Posterior cingulate gyrus (tissue), 11 donors: ENCODE measurements around the gene TMCC2.
"Not testable (repeated sequence)": the region's sequence is repeated elsewhere in the genome, so short reads cannot be mapped to it uniquely, and the experiment has no call there.

Source experiments
- DNase-seq, 10 donors: peaks; one replicate each; pipeline versions ENCODE4 v3.0.0 to v3.0.0-alpha.2; 2020 to 2021; ENCODE audit warnings: mixed read lengths in 3 of 10
- intact Hi-C: fragments of 100-400 bp; cut with DNase I; formaldehyde crosslinking; loops from one replicate; pipeline ENCODE4 v1.15.1; 2023

Gene TMCC2

GRCh38 chr1:205271745-205272144, 44.0 kb downstream of the TMCC2 start:
- intact Hi-C loops: loop anchor here (10.0 kb wide), 1 partner anchor 213 kb away; no protein-coding TSS in a partner anchor
- DNase-seq: no peak

GRCh38 chr1:205272536-205272935, 44.8 kb downstream of the TMCC2 start:
- intact Hi-C loops: loop anchor here (10.0 kb wide), 1 partner anchor 212 kb away; no protein-coding TSS in a partner anchor
- DNase-seq: no peak

- intact Hi-C loops: loop anchor here (1.0 to 10.0 kb wide), 2 partner anchors 52 to 211 kb away; no protein-coding TSS in a partner anchor
- DNase-seq: peak; percentile 80 to 98 (median 91)
Observed at GRCh38 chr1:205273551-205273982, 45.8 kb downstream of the TMCC2 start.

- no peak for DNase-seq
- intact Hi-C loops: loop anchor here (10.0 kb wide), 1 partner anchor 211 kb away; no protein-coding TSS in a partner anchor
Observed at GRCh38 chr1:205274041-205274691, 46.4 kb downstream of the TMCC2 start.

GRCh38 chr1:205275133-205275532, 47.4 kb downstream of the TMCC2 start:
- intact Hi-C loops: loop anchor here (10.0 kb wide), 1 partner anchor 210 kb away; no protein-coding TSS in a partner anchor
- DNase-seq: no peak

- intact Hi-C loops: loop anchor here (10.0 kb wide), 1 partner anchor 209 kb away; no protein-coding TSS in a partner anchor
- DNase-seq: peak in 7 of 10 donors; percentile 31 to 93 (median 66)
Observed at GRCh38 chr1:205275916-205276688, 48.4 kb downstream of the TMCC2 start.

- intact Hi-C loops: loop anchor here (10.0 kb wide), 1 partner anchor 208 kb away; no protein-coding TSS in a partner anchor
- DNase-seq: no peak
Observed at GRCh38 chr1:205276689-205277065, 48.9 kb downstream of the TMCC2 start.

- intact Hi-C loops: loop anchor here (10.0 kb wide), 1 partner anchor 205 kb away; no protein-coding TSS in a partner anchor
- no peak for DNase-seq
Observed at GRCh38 chr1:205279986-205280385, 52.2 kb downstream of the TMCC2 start.

GRCh38 chr1:205280666-205281395, 53.1 kb downstream of the TMCC2 start:
- intact Hi-C loops, DNase-seq: not testable (repeated sequence)

GRCh38 chr1:205283270-205284147, 55.8 kb downstream of the TMCC2 start:
- intact Hi-C loops: no loop called here
- no peak for DNase-seq

- intact Hi-C loops: no loop called here
- DNase-seq: peak; percentile 70 to 98 (median 87)
Observed at GRCh38 chr1:205284420-205285144, 56.8 kb downstream of the TMCC2 start.

GRCh38 chr1:205285381-205286101, 57.8 kb downstream of the TMCC2 start:
- intact Hi-C loops: no loop called here
- no peak for DNase-seq

- intact Hi-C loops: no loop called here
- DNase-seq: peak in 1 of 10 donors; percentile 6
Observed at GRCh38 chr1:205286335-205286950, 58.7 kb downstream of the TMCC2 start.

- intact Hi-C loops: no loop called here
- DNase-seq: no peak
Observed at GRCh38 chr1:205287076-205287475, 59.3 kb downstream of the TMCC2 start.

GRCh38 chr1:205287767-205288559, 60.2 kb downstream of the TMCC2 start:
- intact Hi-C loops: no loop called here
- DNase-seq: peak in 1 of 10 donors; percentile 59

- DNase-seq: no peak
- intact Hi-C loops: no loop called here
Observed at GRCh38 chr1:205291596-205291995, 63.9 kb downstream of the TMCC2 start.
